ENCODE results near the gene STK17A.
A peak's percentile ranks its signal among the peaks of the same experiment; 100 is the strongest.
"Not testable (repeated sequence)": the region's sequence is repeated elsewhere in the genome, so short reads cannot be mapped to it uniquely, and the experiment has no call there.

STK17A gene

GRCh38 chr7:43602256-43602655 is 19.3 kb downstream of the STK17A start:
- no peak for DNase-seq

- DNase-seq: no peak
These were observed 21.3 kb downstream of the STK17A start for GRCh38 chr7:43604251-43604650.

DNA sequence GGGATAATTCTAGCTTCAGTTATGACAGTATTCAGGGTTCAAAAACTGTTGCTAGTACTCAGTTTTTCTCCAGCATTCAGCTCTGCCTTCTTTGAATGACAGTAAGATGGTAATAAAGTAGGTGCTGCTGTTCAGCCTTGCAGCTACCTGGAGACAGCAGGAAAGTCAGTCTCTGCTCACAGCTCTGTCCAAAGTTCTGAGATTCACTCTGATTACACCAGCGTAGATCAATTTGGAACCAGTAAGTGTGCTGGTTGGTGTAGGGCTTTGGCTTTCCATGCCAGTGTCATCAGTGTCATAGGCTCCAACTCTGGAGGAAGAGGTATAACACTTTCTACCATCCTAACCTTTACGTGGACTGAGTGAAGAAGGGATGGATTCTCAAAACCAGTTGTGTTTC is 26.2 kb downstream of the STK17A start:
- DNase-seq: no peak

DNA sequence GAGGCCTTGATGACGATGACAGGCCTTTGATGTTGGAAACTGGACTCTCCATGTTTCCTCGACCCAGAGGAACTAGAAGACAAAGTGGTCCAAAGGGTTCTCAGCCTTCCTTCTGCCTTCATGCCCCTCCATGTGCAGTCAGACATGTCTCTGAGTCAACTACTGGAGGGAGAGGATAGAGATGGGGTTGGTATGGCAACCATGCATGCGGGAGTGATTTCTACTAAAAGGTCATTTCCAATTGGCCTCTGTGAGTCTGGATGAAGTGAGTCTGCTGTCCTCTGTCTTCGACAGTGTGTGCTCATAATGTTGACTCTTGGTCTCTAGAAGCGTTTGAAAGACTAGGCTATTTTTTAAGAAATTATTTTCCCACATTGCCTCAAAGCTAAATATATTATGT is 29.2 kb downstream of the STK17A start:
- no peak for DNase-seq

DNA sequence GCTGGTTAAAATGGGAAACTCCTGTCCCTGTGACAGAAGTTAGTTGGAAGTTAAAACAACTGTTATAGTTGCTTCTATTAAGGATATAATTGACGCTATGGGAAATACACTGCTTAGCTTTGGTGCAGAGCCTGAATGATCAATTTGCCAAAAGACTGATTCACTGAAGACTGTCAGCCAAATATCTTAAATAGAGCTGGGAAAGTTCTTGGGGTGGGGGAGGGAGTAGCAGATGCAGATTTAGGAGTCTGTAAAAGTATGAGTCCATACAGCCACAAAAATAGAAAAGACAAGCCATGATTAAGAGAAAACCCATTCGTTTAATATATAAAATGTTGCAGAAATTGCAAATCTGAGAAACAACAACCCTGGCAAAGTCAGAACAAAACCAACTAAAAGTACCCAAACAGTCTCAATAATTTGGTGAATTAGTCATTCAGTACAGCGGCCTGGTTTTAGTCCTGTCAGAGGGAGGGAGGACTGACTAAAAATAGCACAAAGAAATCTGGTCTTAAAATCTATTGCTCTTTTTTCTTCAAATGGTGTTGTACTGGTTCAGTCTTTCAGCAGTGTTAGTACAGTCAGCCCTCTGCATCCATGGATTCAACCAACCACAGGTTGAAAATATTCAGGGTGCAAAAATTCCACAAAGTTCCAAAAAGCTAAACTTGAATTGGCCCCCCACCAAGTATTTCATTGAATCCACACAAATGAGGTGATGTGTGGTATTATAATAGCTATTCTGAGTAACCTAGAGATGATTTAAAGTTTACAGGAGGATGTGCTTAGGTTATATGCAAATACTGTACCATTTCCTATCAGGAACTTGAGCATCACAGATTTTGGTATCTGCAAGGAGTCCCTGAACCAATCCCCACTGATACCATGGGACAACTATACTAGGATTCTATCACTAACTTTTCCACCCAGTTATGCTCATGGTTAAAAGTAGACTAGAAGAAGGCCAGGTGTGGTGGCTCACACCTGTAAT is 30.0 kb downstream of the STK17A start:
- DNase-seq: no peak

- no peak for DNase-seq
These were observed 32.7 kb downstream of the STK17A start for GRCh38 chr7:43615558-43616145.

- no peak for DNase-seq
These were observed 34.1 kb downstream of the STK17A start for GRCh38 chr7:43616977-43617376.

GRCh38 chr7:43618073-43618472 is 35.2 kb downstream of the STK17A start:
- no peak for DNase-seq

DNA sequence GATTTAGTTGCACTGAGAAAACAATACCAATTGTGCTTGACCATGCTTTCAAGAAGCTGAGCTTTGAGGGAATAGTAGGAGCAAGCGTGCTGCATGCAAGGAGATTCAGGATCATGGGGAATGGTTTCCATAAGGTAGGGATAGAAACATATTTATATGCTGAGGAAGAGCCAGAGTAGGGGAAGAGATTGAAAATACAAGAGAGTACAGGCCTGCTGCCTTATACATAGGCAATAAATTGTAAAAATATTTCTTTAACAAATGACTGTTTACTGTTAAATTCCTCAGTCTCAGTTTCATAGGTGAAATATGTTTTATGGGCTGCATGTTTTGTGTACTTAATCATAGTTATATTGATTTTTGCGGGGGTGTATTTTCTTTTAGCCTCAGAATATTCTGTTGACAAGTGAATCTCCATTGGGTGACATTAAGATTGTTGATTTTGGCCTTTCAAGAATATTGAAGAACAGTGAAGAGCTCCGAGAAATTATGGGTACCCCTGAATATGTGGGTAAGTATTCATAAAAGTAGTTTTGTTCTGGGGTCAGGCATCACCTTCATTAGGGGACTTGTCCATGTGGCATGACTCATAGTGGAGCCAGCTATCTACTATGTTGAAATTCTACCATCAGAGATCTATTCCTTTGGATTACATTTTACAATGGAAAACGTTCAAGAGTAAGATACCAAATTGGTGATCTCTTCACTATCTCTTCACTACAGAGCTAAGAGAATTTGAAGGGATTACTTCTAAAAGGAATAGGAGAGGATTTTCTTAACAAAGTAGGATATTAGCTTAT is 36.5 kb downstream of the STK17A start:
- DNase-seq: no peak

GRCh38 chr7:43621729-43622448 is 39.0 kb downstream of the STK17A start:
- DNase-seq: no peak

- no peak for DNase-seq
These were observed 41.2 kb downstream of the STK17A start for GRCh38 chr7:43624156-43624555.

DNA sequence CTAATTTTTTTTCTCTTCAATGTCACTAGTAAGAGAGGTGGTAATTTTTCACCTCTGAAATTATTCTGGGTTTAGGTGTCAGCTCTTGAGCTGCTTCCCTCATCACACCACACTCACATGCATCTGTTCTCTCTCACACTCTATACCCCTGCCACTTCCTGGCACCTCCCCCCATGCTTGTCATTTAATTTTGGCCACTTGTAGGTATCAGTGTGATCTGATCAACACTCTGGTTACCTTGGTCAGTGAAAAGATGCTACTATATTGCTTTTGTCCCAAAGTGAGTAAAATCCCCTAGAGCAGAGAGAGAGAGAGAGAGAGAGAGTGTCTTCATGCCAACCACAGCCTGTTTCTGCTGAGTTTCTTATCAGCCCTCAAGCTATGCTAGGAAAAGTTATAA is 42.5 kb downstream of the STK17A start:
- no peak for DNase-seq

DNA sequence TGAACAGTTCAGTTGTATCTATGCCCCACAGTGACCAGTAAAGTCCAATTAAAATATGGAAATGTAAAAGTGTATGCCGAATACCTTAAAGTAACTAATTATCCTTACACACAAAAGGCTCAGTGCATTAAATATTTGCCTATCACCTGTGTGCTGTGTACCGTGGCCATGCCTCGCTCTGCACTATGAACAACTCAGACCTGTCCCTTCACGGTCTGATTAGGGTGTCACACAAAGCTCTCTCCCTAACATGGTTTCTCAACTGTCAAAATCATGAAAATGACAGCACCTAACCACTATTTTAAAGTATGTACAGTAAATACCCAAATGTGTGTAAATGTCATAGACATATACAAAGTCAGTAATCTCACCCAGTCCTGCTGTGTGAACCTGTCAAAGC is 43.1 kb downstream of the STK17A start:
- DNase-seq: no peak

GRCh38 chr7:43626695-43627094 is 43.8 kb downstream of the STK17A start:
- no peak for DNase-seq

DNA sequence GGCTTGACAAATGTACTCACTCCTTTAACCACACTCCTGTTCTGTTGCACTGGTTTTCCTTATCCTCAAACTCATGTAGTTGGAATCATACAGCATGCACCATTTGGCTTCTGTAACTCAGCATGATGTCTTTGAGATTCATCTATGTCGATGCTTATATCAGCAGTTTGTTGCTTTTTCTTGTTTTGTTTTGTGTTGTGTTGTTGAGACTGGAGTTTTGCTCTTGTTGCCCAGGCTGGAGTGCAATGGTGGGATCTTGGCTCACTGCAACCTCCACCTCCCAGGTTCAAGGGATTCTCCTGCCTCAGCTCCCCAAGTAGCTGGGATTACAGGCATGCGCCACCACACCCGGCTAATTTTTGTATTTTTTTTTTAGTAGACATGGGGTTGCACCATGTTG is 44.9 kb downstream of the STK17A start:
- DNase-seq: not testable (repeated sequence)

DNA sequence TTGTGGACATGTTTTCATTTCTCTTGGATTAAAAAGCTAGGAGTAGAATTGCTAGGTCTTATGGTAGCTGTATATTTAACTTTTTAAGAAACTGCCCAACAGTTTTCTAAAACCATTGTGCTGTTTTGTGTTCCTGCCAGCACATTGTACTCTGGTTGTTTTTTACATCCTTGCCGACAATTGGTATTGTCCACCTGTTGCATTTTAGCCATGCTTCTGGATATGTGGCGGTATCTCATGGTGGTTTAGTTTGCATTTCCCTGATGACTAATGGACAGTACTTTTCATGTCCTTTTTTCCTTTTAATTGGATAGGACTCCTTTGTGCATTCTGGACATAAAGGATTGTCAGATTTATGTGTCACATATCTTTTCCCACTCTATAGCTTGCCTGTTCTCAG is 45.5 kb downstream of the STK17A start:
- no peak for DNase-seq

DNA sequence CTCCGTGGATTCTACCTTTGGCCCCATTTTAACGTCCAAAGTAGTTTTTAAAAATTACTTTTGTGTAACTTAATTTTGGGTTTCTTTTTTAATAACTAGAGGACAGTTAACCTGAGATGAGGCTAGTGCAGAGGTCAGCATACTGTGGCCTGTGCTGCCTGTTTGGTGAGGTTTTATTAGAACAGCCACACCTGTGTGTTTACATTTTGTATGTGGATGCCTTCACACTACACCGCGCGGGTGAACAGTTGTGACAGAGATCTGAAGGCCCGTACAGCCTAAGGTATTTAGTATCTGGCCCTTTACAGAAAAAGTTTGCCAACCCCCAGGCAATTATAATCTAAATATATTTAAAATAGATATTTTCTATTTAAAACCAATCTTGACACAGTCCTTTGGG is 46.9 kb downstream of the STK17A start:
- no peak for DNase-seq

DNA sequence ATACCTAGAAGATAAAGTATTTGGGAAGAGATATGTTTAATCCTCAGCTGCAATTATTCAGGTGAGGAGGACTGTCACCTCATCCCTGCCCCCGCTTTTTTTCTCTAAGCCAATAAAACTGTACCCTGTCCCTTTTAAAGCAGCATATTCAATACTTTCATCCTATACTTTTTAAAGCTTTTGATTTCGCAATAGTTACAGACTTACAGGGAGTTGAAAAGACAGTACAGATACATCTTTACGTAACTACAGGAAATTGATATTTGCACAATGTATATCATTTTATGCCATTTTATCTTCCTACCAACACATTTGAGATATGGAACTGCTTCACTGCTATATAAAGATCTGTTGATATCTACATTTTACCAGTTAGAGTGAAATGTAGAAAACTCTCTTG is 47.6 kb downstream of the STK17A start:
- no peak for DNase-seq

DNA sequence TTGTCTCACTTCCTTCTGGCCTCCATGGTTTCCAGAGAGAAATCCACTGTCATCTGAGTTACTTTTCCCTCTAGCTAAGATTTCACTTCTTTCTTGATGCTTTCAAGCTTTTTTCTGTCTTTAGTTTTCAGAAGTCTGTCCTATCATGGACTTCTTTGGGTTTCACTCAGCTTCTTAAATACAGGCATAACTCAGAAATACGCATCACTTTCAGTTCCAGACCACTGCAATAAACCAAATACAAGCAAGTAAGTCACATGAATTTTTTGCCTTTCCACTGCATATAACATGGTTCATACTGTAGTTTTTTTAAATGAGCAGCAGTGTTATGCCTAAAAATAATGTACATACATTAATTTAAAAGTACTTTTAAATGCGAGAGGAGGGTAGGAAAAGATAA is 48.7 kb downstream of the STK17A start:
- no peak for DNase-seq

DNA sequence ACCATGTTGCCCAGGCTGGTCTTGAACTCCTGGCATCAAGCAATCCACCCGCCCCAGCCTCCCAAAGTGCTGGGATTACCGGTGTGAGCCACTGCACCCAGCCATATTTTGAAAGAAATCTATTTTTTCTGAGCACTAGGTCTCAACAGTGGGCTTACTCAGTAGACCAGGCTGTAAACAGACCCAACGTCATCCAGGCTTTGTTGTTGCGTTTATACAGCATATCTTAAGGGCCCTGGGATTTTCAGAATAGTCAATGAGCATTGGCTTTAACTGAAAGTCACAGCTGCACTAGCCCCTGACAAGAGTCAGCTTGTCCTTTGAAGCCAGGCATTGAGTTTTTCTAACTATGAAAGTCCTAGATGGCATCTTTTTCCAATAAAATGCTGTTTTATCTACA is 49.8 kb downstream of the STK17A start:
- DNase-seq: no peak

DNA sequence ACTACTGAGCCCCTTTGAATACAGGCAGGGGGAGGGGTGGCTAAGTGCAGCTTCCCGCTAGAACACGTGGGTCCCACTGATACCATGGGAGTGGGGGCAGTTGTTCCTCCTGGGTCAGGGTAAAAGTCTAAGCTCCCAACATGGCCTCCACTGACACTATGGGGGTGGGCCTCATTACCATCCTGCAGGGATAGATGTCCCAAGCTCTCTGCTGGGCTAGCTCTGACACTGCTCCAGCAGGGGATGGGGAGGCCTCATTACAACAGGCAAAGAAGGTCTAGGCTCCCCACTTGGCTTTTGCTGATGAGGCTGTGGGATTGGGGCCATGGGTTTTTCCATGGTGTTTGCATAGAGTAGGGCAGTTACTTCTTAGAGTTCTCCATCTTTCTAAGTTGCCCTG is 51.5 kb downstream of the STK17A start:
- DNase-seq: no peak

- DNase-seq: peak; percentile 51
These were observed 53.2 kb downstream of the STK17A start for GRCh38 chr7:43636093-43636492.
